ENCODE data around the gene TMTC1.
"Not testable (repeated sequence)": the region's sequence is repeated elsewhere in the genome, so short reads cannot be mapped to it uniquely, and the experiment has no call there.

DNA sequence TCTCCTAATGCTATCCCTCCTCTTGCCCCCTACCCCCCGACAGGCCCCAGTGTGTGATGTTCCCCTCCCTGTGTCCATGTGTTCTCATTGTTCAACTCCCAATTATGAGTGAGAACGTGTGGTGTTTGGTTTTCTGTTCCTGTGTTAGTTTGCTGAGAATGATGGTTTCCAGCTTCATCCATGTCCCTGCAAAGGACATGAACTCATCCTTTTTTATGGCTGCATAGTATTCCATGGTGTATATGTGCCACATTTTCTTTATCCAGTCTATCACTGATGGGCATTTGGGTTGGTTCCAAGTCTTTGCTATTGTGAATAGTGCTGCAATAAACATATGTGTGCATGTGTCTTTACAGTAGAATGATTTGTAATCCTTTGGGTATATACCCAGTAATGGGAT is 228.3 kb downstream of the TMTC1 start:
- TF ChIP-seq CTCF, POLR2A (IDR thresholded peaks at IDR 0.05): not testable (repeated sequence)

All from heart left ventricle (tissue), 13 donors.